Superior temporal gyrus (tissue), 1 donor: Measurements from ENCODE around the gene TMEM235.
"Not testable (repeated sequence)": the region's sequence is repeated elsewhere in the genome, so short reads cannot be mapped to it uniquely, and the experiment has no call there.

Experiments
- DNase-seq: peaks from one replicate; pipeline ENCODE4 v3.0.0-alpha.2; 2016; ENCODE audit errors: extremely low spot score

Gene TMEM235

GRCh38 chr17:78238823-78239488 lies 7.5 kb downstream of the TMEM235 start:
- DNase-seq: no peak

DNA sequence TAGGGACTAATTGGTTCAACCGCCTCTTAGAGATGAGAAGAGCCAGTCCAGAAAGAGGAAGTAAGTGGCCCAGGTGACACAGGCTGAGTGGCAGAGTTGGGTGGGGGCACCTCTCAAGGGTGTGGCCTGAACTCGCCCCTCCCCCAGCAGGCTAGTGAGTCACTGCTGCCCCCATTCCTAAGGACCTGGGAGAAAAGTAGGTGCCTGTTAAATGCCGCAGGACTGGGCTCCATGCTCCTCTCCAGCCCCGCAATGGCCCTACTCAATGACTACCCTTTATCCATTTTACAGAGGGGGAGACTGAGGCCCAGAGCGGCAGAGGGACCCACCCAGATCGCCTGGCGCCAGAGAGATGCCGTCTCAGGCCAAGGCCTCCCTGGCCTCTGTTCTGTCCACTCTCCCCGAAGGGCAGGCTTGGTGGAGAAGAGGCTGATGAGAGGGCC lies 8.1 kb downstream of the TMEM235 start:
- no peak for DNase-seq

DNA sequence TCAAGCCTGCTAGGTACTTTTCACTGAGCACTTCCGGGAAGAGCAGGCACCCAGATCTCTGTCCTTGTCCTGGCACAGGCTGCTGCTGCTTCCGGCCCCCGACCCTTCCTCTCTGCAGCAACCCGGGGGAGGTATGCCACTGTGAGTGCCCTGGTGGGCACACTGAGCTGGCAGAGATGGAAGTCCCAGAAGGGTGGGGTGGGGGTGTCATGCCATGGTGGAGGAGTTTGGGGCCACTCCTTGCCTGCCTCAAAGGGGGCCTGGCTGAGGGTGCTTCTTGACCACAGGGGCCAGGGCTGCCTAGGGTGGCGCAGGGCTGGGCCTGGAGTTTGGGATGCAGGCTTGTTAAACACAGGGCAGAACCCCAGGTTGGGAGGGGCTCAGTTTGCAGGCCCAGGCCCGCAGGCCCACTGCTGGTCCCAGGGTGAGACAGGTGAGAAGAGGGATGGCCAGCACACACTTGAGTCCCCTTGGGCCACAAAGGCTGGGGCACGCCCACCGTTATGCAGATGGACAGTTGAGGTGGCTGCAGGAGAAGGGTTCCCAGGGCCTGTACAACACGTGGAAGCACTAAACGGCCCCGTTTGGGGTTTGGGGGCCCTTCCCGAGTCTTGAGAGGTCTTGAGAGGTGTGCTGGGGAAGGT lies 8.7 kb downstream of the TMEM235 start:
- no peak for DNase-seq

DNA sequence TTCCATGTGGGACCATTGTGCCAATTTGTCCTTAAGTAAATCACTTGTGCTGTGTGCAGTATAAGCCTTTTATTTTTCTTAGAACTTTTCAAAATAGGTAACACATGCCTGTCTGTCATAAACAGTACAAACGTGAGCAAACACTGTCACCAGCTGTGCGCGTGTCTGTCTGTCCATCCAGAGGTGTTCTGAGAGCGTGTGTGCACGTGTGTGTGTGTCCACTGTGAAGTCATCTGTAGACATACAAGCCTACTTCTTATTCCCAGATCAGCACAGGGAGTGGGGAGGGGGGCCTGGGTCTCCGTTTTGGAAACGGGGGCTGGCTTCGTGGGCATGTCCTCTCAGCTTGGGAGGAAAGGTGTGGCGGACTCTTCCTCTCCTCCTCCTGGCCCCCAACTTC lies 9.4 kb downstream of the TMEM235 start:
- DNase-seq: no peak

DNA sequence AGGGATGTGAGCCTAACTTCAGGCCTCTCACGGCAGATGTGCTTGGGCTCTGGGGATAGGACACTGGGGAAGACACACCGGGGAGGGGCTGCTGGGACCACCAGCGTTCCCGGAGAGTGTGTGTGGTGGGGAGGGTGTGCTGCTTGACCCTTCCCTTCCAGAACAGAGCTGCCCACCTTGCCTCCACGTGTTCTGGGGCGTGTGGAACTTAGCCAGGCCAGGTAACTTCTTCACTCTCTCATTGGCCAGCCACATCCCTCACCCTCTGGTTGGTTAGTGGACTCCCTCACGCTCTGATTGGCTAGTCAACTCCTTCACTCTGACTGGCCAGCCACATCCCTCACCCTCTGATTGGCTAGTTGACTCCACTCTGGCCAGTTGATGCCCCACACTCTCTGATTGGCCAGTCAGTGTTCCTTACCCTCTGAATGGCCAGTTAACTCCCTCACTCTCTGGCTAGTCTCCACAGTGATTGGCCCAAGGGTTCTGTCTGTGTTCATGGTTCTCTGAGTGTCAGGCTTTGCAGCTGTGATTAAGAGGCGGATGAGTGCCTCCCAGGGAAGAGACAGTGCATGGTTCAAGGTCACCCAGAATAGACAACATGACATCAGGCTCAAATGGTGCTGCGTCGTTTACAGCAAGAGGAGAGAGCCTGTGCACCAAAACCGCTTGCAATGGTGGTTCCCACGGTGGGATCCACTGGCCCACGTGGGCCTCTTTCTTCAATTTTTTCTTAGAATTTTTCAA lies 10.0 kb downstream of the TMEM235 start:
- DNase-seq: peak; percentile 97

- DNase-seq: no peak
Observed at GRCh38 chr17:78242024-78242742, 10.8 kb downstream of the TMEM235 start.

GRCh38 chr17:78247304-78247703 lies 15.9 kb downstream of the TMEM235 start:
- DNase-seq: no peak

DNA sequence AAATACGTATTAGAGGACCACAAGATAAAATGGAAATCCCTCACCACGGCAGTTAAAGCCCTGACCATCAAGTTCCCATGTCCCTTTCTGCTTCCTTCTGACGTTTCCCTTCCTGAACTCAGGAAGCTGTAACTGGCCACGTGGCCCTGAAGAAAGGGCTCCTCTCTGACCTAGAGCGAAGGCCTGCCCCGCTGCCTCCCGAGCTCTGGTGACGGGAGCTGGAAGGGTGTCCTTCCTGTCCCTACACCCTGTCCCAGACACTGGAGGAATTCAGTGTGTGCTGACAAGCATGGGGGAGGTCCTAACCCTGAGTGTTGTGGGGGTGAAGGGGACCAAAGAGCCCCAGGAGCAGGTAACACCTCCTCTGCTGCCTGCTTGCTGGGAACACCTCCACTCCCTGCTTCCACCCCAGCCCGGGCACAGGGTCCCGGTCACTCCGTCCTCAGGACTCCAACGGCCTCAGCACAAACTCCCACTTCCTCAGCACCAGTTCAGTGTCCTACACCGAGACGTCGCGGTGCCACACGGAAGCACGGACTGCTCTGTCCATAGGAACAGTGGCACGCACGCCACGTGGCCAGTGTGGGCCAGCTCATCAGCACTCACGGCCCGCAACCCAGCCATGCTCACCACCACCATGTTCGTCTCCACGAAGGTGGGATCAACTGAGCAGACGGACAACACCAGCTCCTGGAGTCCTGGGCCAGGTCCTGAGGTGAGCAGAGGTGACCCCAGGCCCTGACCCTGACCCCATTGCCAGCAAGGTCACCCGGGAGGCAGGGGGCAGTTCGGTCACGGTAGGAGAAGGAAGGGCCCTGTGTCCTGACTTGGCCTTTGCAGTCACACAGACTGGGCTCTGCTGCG lies 16.9 kb downstream of the TMEM235 start:
- DNase-seq: no peak

DNA sequence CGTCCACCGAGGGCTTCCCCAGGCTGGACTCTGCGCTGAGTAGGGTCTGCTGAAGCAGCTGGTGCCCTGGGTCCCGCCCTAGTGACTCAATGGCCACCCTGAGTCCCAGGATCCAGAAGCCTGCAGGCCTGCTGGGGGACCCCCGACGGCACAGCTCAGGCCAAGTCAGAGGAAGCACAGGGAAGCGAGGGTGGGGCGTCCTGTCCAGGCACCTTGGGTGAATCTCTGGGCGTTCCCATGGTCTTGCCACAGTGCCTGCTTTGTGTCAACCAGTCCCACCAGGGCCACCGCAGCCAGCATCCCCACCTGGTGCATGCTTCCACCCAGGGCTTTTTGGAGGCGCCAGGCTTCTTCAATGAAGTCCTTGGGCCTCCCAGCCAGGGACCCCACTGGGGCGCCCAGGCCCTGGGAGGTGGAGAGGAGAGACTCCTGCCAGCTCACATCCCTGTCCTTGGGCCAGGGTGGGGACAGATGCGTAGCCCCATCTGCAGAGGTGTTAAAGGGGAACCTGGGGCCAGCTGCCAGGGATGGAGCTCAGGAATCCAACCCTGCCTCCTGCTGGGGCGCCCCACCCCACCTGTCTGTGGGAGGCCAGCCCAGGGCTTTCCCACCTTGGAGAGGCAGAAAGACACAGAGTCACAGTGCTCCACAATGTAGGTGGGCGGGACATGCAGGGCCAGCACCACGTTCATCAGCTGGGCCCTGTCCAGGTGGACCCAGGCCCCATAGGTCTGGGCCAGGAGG lies 17.8 kb downstream of the TMEM235 start:
- DNase-seq: no peak

GRCh38 chr17:78249818-78250806 lies 18.7 kb downstream of the TMEM235 start:
- DNase-seq: no peak

DNA sequence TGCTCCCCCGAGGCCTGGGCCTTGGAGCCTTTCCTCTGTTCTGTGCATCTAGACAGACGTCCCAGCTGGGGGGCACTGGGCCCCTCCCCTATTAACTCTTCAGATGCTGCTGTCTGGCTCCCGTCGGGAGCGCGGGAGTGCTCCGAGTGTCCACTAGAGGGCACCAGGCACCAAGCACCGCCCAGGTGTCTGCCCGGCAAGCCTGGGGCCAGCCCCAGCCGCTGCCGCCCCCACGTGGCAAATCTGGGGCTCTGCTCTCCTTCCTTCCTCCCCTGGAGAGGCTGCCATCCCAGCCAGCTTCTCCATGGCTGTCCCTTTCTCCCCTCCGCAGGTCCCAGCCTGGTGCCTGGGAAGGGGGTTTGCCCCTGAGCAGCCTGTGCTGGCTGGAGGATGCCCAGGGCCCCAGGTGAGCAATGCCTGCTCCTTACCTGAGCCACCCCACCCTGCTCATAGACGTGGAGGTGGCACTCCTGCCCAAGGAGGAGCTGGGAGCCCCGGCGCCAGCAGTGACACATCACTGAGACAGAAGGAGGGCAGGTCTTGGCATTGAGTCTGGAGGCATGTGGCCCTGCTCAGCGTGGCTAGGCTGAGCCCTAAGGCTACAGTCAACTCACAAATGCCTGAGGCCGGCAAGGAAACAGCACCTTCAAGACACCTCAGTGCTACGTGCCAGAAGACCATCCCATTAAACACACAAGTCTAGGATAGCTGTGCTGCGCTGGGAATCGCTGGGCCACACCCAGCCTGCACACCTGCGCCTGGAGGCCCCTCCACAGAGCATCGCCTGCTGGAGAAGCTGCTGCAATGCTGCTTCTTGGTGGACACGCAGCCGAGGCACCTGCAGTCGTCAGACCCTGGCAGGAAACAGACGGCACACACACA lies 19.7 kb downstream of the TMEM235 start:
- peak; percentile 88 for DNase-seq

- DNase-seq: no peak
Observed at GRCh38 chr17:78251773-78252103, 20.3 kb downstream of the TMEM235 start.

GRCh38 chr17:78252111-78252634 lies 20.7 kb downstream of the TMEM235 start:
- DNase-seq: no peak

- DNase-seq: peak; percentile 5
Observed at GRCh38 chr17:78252701-78253635, 21.5 kb downstream of the TMEM235 start.

GRCh38 chr17:78253636-78253945 lies 22.2 kb downstream of the TMEM235 start:
- not testable (repeated sequence) for DNase-seq

- peak; percentile 88 for DNase-seq
Observed at GRCh38 chr17:78253946-78254672, 22.7 kb downstream of the TMEM235 start.
